GM23338 (cell line): Measurements from ENCODE around the gene ALDH1A2. TPM values are rescaled to one million over a fixed set of nuclear protein-coding genes. Genes with fewer than 3 reads are reported as not detected.

Source experiments
- ATAC-seq: fragments of 200-7000 bp; cut with Tn5 transposase; 3 replicates; pipeline ENCODE4 v1.9.1; 2020
- DNase-seq: peaks from one replicate; pipeline ENCODE4 v3.0.0-alpha.2; 2015; ENCODE audit warnings: low spot score
- H2AFZ ChIP-seq: fragments of 200-600 bp; sonication (generic); 2 replicates; pipeline ENCODE4 v1.8.0; 2016; ENCODE audit warnings: antibody characterized with exemption, mild to moderate bottlenecking, moderate library complexity
- H3F3A ChIP-seq: fragments of 200-600 bp; sonication (generic); replicated peaks from 2 replicates; pipeline ENCODE4 v1.8.0; 2017; ENCODE audit warnings: antibody characterized with exemption, mixed run types, low read depth
- H3K27ac ChIP-seq: fragments of 200-600 bp; sonication (generic); 2 replicates; pipeline ENCODE4 v1.6.1; 2016; ENCODE audit warnings: low read depth
- H3K27me3 ChIP-seq: fragments of 200-600 bp; sonication (generic); 2 replicates; pipeline ENCODE4 v1.8.0; 2016; ENCODE audit warnings: mild to moderate bottlenecking, mixed run types, moderate library complexity; ENCODE audit not compliant: insufficient read depth
- H3K36me3 ChIP-seq: fragments of 200-600 bp; sonication (generic); 2 replicates; pipeline ENCODE4 v1.8.0; 2016; ENCODE audit warnings: mild to moderate bottlenecking; ENCODE audit not compliant: insufficient read depth
- H3K4me1 ChIP-seq: fragments of 200-600 bp; sonication (generic); 2 replicates; pipeline ENCODE4 v1.8.0; 2016; ENCODE audit warnings: mild to moderate bottlenecking, moderate library complexity; ENCODE audit not compliant: insufficient read depth
- H3K4me2 ChIP-seq: fragments of 200-600 bp; sonication (generic); 2 replicates; pipeline ENCODE4 v1.7.1; 2017; ENCODE audit warnings: mixed run types
- H3K4me3 ChIP-seq: fragments of 200-600 bp; sonication (generic); 2 replicates; pipeline ENCODE4 v1.6.1; 2016; ENCODE audit warnings: mixed run types
- H3K79me2 ChIP-seq: fragments of 200-600 bp; sonication (generic); replicated peaks from 2 replicates; pipeline ENCODE4 v1.8.0; 2017; ENCODE audit warnings: mild to moderate bottlenecking; ENCODE audit not compliant: insufficient read depth
- H3K9me2 ChIP-seq: fragments of 200-600 bp; sonication (generic); 2 replicates; pipeline ENCODE4 v1.8.0; 2017; ENCODE audit not compliant: insufficient read depth
- H4K20me1 ChIP-seq: fragments of 200-600 bp; sonication (generic); replicated peaks from 2 replicates; pipeline ENCODE4 v1.8.0; 2017; ENCODE audit warnings: mild to moderate bottlenecking; ENCODE audit not compliant: insufficient read depth
- H3K27ac Mint-ChIP-seq: 2 replicates; pipeline ENCODE4 v1.8.0; 2020; ENCODE audit warnings: inconsistent platforms, mild to moderate bottlenecking, moderate library complexity, mixed read lengths
- H3K27me3 Mint-ChIP-seq: 3 replicates; pipeline ENCODE4 v1.8.0; 2022; ENCODE audit warnings: low read depth, mild to moderate bottlenecking, moderate library complexity, mixed read lengths, inconsistent platforms; ENCODE audit not compliant: insufficient read depth, poor library complexity
- H3K36me3 Mint-ChIP-seq: 3 replicates; pipeline ENCODE4 v1.8.0; 2021; ENCODE audit warnings: low read depth, mild to moderate bottlenecking, inconsistent platforms, moderate library complexity, mixed read lengths
- H3K4me1 Mint-ChIP-seq: 3 replicates; pipeline ENCODE4 v1.8.0; 2020; ENCODE audit warnings: mild to moderate bottlenecking, inconsistent platforms, mixed read lengths
- H3K4me3 Mint-ChIP-seq: 3 replicates; pipeline ENCODE4 v1.8.0; 2021; ENCODE audit warnings: moderate library complexity, mild to moderate bottlenecking, inconsistent platforms, mixed read lengths
- H3K9me3 Mint-ChIP-seq: 3 replicates; pipeline ENCODE4 v1.8.0; 2020; ENCODE audit warnings: moderate library complexity, mild to moderate bottlenecking, inconsistent platforms, mixed read lengths
- CTCF ChIP-seq, 2 experiments: fragments of 200-600 bp in 1 of 2; sonication (generic) in 1 of 2; conservative IDR thresholded peaks; 2 replicates each; pipeline versions ENCODE4 v1.5.1 to v1.6.1; 2016 to 2017; ENCODE audit warnings: antibody characterized with exemption in 2 of 2, low read depth in 2 of 2, mild to moderate bottlenecking in 2 of 2, moderate library complexity in 1 of 2
- EZH2 ChIP-seq: fragments of 200-600 bp; sonication (generic); IDR thresholded peaks from one replicate; pipeline ENCODE4 v1.8.0; 2017; ENCODE audit warnings: antibody characterized with exemption, mild to moderate bottlenecking, low read depth; ENCODE audit not compliant: unreplicated experiment
- EZH2phosphoT487 ChIP-seq: fragments of 200-600 bp; sonication (generic); IDR thresholded peaks from one replicate; pipeline ENCODE4 v1.8.1; 2018; ENCODE audit warnings: antibody characterized with exemption; ENCODE audit not compliant: unreplicated experiment
- NANOG ChIP-seq: IDR thresholded peaks from 2 replicates; pipeline ENCODE4 v1.6.1; 2016; ENCODE audit warnings: antibody characterized with exemption, borderline replicate concordance
- POLR2AphosphoS5 ChIP-seq: IDR thresholded peaks from 2 replicates; pipeline ENCODE4 v1.6.1; 2016; ENCODE audit warnings: antibody characterized with exemption, low read depth
- polyA plus RNA-seq: library from polyadenylated mRNA; unstranded; fragments of >200 nt; fragmentation: Nextera tagmentation; extraction: Ambion mirVana; gene quantifications from 2 replicates; pipeline ENCODE4 v1.2.1, GENCODE V29; 2016
- total RNA-seq: library from RNA; depleted of rRNA; stranded (reverse); fragments of >200 nt; shearing (Covaris generic); gene quantifications from 2 replicates; pipeline ENCODE4 v1.2.3, GENCODE V29; 2014
- TF ChIP-seq, protein P1 (sequence below): IDR thresholded peaks from one replicate; pipeline ENCODE4 v1.6.1; 2018; ENCODE audit warnings: antibody characterized with exemption; ENCODE audit not compliant: unreplicated experiment
- TF ChIP-seq, protein P2 (sequence below): fragments of 250-450 bp; sonication (Bioruptor Pico); IDR thresholded peaks from 2 replicates; pipeline ENCODE4 v1.5.0; 2020; ENCODE audit warnings: mild to moderate bottlenecking, moderate library complexity

Gene ALDH1A2
- total and polyA plus RNA-seq, 2 experiments from 2014 or later = 0.80 TPM; not detected in 1

- TF ChIP-seq, protein P1, sequence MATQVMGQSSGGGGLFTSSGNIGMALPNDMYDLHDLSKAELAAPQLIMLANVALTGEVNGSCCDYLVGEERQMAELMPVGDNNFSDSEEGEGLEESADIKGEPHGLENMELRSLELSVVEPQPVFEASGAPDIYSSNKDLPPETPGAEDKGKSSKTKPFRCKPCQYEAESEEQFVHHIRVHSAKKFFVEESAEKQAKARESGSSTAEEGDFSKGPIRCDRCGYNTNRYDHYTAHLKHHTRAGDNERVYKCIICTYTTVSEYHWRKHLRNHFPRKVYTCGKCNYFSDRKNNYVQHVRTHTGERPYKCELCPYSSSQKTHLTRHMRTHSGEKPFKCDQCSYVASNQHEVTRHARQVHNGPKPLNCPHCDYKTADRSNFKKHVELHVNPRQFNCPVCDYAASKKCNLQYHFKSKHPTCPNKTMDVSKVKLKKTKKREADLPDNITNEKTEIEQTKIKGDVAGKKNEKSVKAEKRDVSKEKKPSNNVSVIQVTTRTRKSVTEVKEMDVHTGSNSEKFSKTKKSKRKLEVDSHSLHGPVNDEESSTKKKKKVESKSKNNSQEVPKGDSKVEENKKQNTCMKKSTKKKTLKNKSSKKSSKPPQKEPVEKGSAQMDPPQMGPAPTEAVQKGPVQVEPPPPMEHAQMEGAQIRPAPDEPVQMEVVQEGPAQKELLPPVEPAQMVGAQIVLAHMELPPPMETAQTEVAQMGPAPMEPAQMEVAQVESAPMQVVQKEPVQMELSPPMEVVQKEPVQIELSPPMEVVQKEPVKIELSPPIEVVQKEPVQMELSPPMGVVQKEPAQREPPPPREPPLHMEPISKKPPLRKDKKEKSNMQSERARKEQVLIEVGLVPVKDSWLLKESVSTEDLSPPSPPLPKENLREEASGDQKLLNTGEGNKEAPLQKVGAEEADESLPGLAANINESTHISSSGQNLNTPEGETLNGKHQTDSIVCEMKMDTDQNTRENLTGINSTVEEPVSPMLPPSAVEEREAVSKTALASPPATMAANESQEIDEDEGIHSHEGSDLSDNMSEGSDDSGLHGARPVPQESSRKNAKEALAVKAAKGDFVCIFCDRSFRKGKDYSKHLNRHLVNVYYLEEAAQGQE = no peak
- no peak for TF ChIP-seq POLR2AphosphoS5
- no peak for TF ChIP-seq EZH2
- TF ChIP-seq EZH2phosphoT487 = no peak
- TF ChIP-seq CTCF (conservative IDR thresholded peaks at IDR 0.05; ENCODE audit: low read depth in 2 of 2) = no peak
These were observed 45.6 kb upstream of the ALDH1A2 start (continued) for GRCh38 chr15:58110999-58111717.

GRCh38 chr15:58109419-58109818, 43.9 kb upstream of the ALDH1A2 start:
- Mint-ChIP-seq H3K9me3 (no peaks in the 10 kb centered on the region), H3K4me1 (peaks cover 6% of the 10 kb centered on the region), H3K36me3 (no peaks in the 10 kb centered on the region), H3K27ac (no peak overlapping the region), H3K27me3 (peaks cover 5% of the 10 kb centered on the region), H3K4me3 (no peak overlapping the region)
- H4K20me1 ChIP-seq = no peaks in the 10 kb centered on the region
- H3K79me2 ChIP-seq = no peaks in the 10 kb centered on the region
- no peak for ATAC-seq
- H2AFZ ChIP-seq = no peak overlapping the region
- no peaks in the 10 kb centered on the region for H3K36me3 ChIP-seq
- no peak overlapping the region for H3K4me3 ChIP-seq
- no peaks in the 10 kb centered on the region for H3K4me1 ChIP-seq
- H3K4me2 ChIP-seq = no peak overlapping the region
- DNase-seq = no peak
- H3F3A ChIP-seq = no peaks in the 10 kb centered on the region
- H3K9me2 ChIP-seq = peaks cover 13% of the 10 kb centered on the region; the same call in 1 of the 2 replicates
- no peaks in the 10 kb centered on the region for H3K27me3 ChIP-seq
- no peak overlapping the region for H3K27ac ChIP-seq
- TF ChIP-seq, protein P1 = no peak
- TF ChIP-seq, protein P2, sequence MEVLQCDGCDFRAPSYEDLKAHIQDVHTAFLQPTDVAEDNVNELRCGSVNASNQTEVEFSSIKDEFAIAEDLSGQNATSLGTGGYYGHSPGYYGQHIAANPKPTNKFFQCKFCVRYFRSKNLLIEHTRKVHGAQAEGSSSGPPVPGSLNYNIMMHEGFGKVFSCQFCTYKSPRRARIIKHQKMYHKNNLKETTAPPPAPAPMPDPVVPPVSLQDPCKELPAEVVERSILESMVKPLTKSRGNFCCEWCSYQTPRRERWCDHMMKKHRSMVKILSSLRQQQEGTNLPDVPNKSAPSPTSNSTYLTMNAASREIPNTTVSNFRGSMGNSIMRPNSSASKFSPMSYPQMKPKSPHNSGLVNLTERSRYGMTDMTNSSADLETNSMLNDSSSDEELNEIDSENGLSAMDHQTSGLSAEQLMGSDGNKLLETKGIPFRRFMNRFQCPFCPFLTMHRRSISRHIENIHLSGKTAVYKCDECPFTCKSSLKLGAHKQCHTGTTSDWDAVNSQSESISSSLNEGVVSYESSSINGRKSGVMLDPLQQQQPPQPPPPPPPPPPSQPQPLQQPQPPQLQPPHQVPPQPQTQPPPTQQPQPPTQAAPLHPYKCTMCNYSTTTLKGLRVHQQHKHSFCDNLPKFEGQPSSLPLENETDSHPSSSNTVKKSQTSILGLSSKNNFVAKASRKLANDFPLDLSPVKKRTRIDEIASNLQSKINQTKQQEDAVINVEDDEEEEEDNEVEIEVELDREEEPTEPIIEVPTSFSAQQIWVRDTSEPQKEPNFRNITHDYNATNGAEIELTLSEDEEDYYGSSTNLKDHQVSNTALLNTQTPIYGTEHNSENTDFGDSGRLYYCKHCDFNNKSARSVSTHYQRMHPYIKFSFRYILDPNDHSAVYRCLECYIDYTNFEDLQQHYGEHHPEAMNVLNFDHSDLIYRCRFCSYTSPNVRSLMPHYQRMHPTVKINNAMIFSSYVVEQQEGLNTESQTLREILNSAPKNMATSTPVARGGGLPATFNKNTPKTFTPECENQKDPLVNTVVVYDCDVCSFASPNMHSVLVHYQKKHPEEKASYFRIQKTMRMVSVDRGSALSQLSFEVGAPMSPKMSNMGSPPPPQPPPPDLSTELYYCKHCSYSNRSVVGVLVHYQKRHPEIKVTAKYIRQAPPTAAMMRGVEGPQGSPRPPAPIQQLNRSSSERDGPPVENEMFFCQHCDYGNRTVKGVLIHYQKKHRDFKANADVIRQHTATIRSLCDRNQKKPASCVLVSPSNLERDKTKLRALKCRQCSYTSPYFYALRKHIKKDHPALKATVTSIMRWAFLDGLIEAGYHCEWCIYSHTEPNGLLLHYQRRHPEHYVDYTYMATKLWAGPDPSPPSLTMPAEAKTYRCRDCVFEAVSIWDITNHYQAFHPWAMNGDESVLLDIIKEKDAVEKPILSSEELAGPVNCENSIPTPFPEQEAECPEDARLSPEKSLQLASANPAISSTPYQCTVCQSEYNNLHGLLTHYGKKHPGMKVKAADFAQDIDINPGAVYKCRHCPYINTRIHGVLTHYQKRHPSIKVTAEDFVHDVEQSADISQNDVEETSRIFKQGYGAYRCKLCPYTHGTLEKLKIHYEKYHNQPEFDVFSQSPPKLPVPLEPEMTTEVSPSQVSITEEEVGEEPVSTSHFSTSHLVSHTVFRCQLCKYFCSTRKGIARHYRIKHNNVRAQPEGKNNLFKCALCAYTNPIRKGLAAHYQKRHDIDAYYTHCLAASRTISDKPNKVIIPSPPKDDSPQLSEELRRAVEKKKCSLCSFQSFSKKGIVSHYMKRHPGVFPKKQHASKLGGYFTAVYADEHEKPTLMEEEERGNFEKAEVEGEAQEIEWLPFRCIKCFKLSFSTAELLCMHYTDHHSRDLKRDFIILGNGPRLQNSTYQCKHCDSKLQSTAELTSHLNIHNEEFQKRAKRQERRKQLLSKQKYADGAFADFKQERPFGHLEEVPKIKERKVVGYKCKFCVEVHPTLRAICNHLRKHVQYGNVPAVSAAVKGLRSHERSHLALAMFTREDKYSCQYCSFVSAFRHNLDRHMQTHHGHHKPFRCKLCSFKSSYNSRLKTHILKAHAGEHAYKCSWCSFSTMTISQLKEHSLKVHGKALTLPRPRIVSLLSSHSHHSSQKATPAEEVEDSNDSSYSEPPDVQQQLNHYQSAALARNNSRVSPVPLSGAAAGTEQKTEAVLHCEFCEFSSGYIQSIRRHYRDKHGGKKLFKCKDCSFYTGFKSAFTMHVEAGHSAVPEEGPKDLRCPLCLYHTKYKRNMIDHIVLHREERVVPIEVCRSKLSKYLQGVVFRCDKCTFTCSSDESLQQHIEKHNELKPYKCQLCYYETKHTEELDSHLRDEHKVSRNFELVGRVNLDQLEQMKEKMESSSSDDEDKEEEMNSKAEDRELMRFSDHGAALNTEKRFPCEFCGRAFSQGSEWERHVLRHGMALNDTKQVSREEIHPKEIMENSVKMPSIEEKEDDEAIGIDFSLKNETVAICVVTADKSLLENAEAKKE (CRISPR knock-in tag) = no peak
- TF ChIP-seq NANOG (no peak), EZH2 (no peak)
